Effector memory CD4-positive, alpha-beta T cell (primary cell): ENCODE results near the gene SRI.
"Not testable (repeated sequence)": the region's sequence is repeated elsewhere in the genome, so short reads cannot be mapped to it uniquely, and the experiment has no call there.

ENCODE experiments used
- DNase-seq, 3 donors: peaks; one replicate each; pipeline ENCODE4 v3.0.0-alpha.2; 2020
- H3K27ac ChIP-seq: 2 replicates; pipeline ENCODE4 v1.7.0; 2013; ENCODE audit warnings: mild to moderate bottlenecking, low read length, moderate library complexity; ENCODE audit not compliant: insufficient read depth, poor library complexity, severe bottlenecking
- H3K27me3 ChIP-seq: replicated peaks from 2 replicates; pipeline ENCODE4 v1.7.0; 2013; ENCODE audit warnings: mild to moderate bottlenecking, low read length; ENCODE audit not compliant: insufficient read depth, control insufficient read depth, poor library complexity, severe bottlenecking
- H3K36me3 ChIP-seq: 2 replicates; pipeline ENCODE4 v1.7.0; 2013; ENCODE audit warnings: mild to moderate bottlenecking, low read length, moderate library complexity; ENCODE audit not compliant: control insufficient read depth, insufficient read depth
- H3K4me1 ChIP-seq: 2 replicates; pipeline ENCODE4 v1.7.0; 2013; ENCODE audit warnings: low read length, mild to moderate bottlenecking; ENCODE audit not compliant: control insufficient read depth, insufficient read depth, poor library complexity, severe bottlenecking
- H3K4me3 ChIP-seq: 2 replicates; pipeline ENCODE4 v1.7.0; 2013; ENCODE audit warnings: low read length, low read depth, mild to moderate bottlenecking; ENCODE audit not compliant: insufficient read depth, poor library complexity, severe bottlenecking
- H3K9me3 ChIP-seq: 2 replicates; pipeline ENCODE4 v1.7.0; 2013; ENCODE audit warnings: mild to moderate bottlenecking, low read length, moderate library complexity; ENCODE audit not compliant: control insufficient read depth

The SRI gene

DNA sequence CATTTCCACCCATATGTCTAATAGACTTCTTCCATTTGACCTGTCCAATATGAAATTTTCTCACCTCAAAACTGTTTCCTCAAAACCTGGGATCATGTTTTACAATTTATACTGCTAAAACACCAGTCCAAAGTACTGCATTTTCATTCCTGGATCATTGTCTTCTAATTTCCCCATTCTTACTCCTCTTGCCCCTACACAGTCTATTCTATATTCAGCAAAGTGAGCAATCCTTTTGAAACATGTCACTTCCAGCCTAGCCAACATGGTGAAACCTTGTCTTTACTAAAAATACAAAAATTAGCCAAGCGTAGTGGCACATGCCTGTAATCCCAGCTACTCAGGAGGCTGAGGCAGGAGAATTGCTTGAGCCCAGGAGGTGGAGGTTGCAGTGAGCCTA, 38.5 kb upstream of the SRI start:
- not testable (repeated sequence) for H3K27me3 ChIP-seq, DNase-seq, H3K36me3 ChIP-seq, H3K4me3 ChIP-seq, H3K9me3 ChIP-seq, H3K4me1 ChIP-seq, H3K27ac ChIP-seq

DNA sequence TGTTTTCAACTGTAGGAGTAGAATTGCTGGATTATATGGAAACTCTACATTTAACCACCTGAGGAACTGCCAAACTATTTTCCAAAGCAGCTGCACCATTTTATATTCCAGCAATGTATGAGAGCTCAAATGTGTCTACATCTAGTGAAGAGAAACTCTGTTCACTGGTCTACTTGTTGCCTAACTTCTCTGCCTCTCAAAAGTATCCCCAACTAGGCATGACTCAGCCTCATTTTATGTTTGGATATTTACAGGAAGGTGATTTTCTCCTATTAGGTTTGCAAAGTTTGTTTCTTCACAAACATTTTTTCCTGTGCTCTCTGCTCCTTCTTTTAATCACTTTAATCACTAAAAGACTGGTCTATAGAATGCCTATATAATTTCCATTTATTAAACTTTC, 37.1 kb upstream of the SRI start:
- no peak for DNase-seq
- no peaks in the 10 kb centered on the region for H3K27me3 ChIP-seq
- H3K9me3 ChIP-seq = no peaks in the 10 kb centered on the region
- H3K36me3 ChIP-seq = no peaks in the 10 kb centered on the region
- no peak overlapping the region for H3K27ac ChIP-seq
- H3K4me3 ChIP-seq = no peak overlapping the region
- no peaks in the 10 kb centered on the region for H3K4me1 ChIP-seq

DNA sequence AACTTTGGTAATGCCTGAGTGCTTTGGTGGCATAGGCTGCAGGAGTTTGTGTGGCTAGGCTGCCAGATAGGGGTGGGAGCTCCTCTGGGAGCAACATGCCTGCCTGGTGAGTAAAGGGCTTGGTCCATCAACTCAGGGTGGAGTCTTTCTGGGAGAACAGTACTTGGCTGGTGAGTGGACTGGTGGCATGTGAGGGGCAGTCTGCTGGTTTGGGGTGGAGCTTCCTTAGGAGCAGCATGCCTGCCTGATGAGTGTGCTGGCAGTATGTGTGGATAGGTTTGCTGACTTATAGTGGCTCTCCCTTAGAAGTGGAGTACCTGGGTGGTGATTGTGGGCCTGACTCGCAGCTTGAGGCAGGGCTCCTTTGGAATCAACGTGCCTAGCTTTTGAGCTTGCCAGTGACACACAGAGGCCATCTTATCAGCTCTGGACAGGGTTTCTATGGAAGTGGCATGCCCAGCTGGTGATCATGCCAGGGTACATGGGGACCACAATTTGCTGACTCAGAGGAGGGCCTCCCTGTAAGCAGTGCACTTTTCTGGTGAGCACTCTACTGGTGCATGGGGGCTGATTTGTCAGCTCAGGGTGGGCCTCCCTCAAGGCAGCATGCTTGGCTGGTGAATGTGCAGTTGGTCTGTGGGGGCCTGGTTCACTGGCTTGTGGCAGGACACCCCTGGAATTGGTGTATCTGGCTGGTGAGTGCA, 35.0 kb upstream of the SRI start:
- no peaks in the 10 kb centered on the region for H3K9me3 ChIP-seq
- H3K27ac ChIP-seq = no peak overlapping the region
- no peaks in the 10 kb centered on the region for H3K36me3 ChIP-seq
- no peak overlapping the region for H3K4me3 ChIP-seq
- H3K4me1 ChIP-seq = no peaks in the 10 kb centered on the region
- H3K27me3 ChIP-seq = no peaks in the 10 kb centered on the region
- DNase-seq = no peak

DNA sequence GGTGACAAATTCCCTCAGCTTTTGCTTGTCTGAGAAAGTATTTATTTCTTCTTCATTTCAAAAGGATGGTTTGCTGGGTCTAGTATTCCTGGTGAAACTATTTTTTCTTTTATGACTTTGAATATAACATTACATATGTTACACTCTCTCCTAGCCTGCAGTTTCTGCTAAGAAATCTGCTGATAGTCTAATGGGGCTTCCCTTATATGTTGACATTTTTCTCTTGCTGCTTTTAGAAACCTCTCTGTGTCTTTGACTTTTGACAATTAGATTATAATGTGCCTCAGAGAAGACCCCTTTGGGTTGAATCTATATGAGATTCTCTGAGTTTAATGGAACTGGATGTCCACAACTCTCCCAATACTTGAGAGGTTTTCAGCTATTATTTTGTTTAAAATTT, 33.8 kb upstream of the SRI start:
- Histone ChIP-seq H3K4me3 (no peak overlapping the region), H3K9me3 (no peaks in the 10 kb centered on the region), H3K36me3 (no peaks in the 10 kb centered on the region), H3K27me3 (no peaks in the 10 kb centered on the region), H3K4me1 (no peaks in the 10 kb centered on the region), H3K27ac (no peak overlapping the region)
- DNase-seq = no peak

DNA sequence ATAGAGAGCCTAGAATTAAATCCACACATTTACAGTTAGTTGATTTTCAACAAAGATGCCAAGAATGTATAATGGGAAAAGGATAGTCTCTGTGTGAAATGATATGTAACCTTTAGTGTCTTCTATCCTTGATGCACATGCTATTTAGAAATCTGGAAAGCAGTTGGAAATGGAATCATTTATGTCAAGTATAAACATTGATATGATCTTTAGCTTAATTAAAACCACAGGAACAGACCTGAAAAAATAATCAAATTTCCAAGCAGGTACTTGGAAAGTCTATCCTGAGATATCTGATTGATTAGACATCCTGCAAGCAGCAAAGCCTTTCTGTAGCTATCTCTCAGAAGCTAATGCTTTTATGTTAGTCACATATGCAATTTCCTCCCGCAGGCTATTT, 24.4 kb upstream of the SRI start:
- DNase-seq = no peak

DNA sequence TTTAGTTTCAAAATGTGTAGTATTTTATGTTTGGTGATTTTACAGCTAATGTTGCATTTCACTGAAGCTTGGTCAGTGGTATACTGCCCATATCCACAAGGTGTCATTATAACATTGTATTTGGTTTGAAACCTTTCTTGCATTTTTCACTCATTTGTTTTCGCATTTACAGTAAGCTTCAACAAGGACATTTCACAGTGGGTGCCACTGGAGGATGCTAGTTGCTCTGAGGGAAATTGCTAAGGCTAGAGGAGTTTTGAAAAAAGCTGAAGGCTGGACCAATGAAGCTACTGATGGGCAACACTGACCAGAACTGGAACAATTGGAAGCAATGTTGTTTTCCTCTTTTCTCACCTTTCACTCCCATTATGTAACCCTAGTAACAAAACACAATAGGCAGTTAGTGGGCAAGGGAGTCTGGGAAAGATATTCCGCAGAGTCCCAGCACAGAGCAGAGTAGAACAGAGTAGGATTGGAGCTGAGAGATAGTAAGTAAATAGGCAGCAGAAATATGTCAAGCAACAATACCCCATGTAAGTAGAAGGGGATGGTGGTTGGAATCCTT, 23.6 kb upstream of the SRI start:
- H3K4me1 ChIP-seq = no peaks in the 10 kb centered on the region
- no peak for DNase-seq
- H3K9me3 ChIP-seq = no peaks in the 10 kb centered on the region
- no peak overlapping the region for H3K4me3 ChIP-seq
- H3K36me3 ChIP-seq = no peaks in the 10 kb centered on the region
- H3K27ac ChIP-seq = no peak overlapping the region
- H3K27me3 ChIP-seq = no peaks in the 10 kb centered on the region

More for the DNA sequence above, 24.4 kb upstream of the SRI start:
- Histone ChIP-seq H3K4me3 (no peak overlapping the region), H3K9me3 (no peaks in the 10 kb centered on the region), H3K27me3 (no peaks in the 10 kb centered on the region), H3K36me3 (no peaks in the 10 kb centered on the region), H3K4me1 (no peaks in the 10 kb centered on the region), H3K27ac (no peak overlapping the region)

DNA sequence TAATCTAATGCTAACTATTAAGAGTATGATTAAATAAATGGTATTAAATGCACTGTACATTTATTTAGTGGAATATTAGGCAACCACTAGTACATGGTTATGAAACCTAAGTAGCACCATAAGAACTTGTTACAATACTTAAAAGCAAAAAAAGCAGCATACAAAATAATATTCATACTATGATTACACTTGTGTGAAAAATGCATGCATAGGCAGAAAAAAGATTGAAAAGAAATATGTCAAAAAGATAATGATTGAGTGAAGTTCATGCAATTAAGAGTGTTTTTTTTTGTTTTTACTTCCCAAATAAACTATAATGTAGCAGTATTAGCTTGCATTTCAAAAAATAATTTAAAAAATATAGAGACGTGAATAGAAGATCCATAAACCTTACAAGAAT, 20.0 kb upstream of the SRI start:
- no peak for DNase-seq
- Histone ChIP-seq H3K27me3 (no peaks in the 10 kb centered on the region), H3K4me3 (no peak overlapping the region), H3K4me1 (no peaks in the 10 kb centered on the region), H3K27ac (no peak overlapping the region), H3K9me3 (no peaks in the 10 kb centered on the region), H3K36me3 (no peaks in the 10 kb centered on the region)

DNA sequence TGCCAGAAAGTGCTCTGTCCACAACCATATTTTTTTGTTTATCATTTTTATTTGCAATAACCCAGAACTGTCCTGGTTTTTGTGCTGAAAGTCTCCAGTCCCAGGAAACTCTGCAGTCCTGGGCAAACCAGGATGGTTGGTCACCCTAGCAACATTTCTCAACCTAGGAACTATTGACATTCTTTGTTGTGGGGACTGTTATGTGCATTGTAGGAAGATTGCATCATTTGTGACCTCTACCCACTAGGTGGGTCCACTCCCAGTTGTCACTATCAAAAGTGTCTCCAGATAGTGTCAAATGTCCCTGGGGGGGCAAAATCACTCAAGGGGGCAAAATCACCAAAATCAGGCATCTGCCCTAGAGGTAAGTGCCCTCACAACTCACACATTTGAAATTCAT, 14.0 kb upstream of the SRI start:
- Histone ChIP-seq H3K4me1 (no peaks in the 10 kb centered on the region), H3K4me3 (no peak overlapping the region), H3K27me3 (no peaks in the 10 kb centered on the region), H3K27ac (no peak overlapping the region), H3K36me3 (no peaks in the 10 kb centered on the region), H3K9me3 (no peaks in the 10 kb centered on the region)
- DNase-seq = no peak

DNA sequence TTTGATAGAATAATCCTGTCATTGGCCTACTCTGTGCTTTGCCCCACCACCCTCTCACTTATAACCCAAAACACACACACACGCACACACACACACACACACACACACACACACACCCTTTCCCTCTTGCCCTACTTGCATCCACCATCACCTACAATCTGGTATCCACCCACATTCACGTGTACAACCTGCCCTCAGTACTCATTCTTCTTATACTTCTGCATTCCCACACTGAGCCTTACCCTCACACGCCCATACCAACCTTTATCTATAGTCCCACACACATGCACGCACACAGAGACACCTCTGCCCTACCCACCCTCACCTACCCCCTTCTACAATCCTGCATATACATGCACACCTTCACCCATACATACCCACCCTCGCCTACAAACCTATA, 10.8 kb upstream of the SRI start:
- no peaks in the 10 kb centered on the region for H3K27me3 ChIP-seq
- H3K4me3 ChIP-seq = no peak overlapping the region
- H3K36me3 ChIP-seq = no peaks in the 10 kb centered on the region
- H3K9me3 ChIP-seq = no peaks in the 10 kb centered on the region
- no peaks in the 10 kb centered on the region for H3K4me1 ChIP-seq
- H3K27ac ChIP-seq = no peak overlapping the region
- no peak for DNase-seq

DNA sequence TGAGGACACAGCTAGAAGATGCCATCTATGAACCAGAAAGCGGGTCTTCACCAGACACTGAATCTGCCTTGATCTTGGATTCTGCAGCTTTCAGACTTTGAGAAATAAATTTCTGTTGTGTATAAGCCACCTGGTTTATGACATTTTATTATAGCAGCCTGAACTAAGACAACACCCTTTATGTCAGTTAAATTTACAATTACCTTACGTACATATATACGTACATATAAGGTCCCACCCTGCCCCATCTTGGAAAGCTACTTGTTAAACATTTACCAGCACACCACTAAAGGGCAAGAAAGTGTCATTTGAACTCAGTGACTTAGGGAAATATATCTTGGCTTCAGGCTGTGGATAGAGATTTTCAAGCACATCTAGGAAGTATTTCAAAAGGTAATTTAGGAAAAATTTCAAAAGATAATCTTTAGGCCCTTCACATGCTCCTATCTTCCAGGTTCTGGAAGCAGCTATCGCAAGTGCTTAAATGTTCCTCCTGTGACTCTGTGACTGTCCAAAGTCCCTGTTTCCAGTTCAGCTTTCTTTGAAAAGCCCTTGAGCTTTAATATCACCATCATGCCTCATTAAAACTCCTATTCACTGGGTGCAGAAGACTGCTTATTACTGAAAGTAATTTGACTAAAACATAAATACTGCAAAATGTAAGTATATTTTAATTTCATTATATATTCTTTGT, 9.6 kb upstream of the SRI start:
- no peaks in the 10 kb centered on the region for H3K36me3 ChIP-seq

More for the DNA sequence above, 9.6 kb upstream of the SRI start:
- Histone ChIP-seq H3K9me3 (no peaks in the 10 kb centered on the region), H3K4me3 (no peak overlapping the region), H3K4me1 (no peaks in the 10 kb centered on the region), H3K27me3 (no peaks in the 10 kb centered on the region), H3K27ac (no peak overlapping the region)
- DNase-seq = no peak
